WERI-Rb-1 (cell line): ENCODE measurements around the gene RTP2.

ENCODE experiments used
- DNase-seq: peaks from one replicate; pipeline ENCODE4 v3.0.0-alpha.2; 2020
- H3K27ac ChIP-seq: fragments of 250-450 bp; sonication (Bioruptor Pico); 2 replicates; pipeline ENCODE4 v1.5.1; 2020; ENCODE audit warnings: mild to moderate bottlenecking, moderate library complexity
- H3K27me3 ChIP-seq: fragments of 250-450 bp; sonication (Bioruptor Pico); 2 replicates; pipeline ENCODE4 v1.5.1; 2021; ENCODE audit warnings: mild to moderate bottlenecking, low read depth, moderate library complexity; ENCODE audit not compliant: insufficient read depth, severe bottlenecking
- H3K36me3 ChIP-seq: fragments of 250-450 bp; sonication (Bioruptor Pico); 2 replicates; pipeline ENCODE4 v1.5.1; 2020; ENCODE audit warnings: mild to moderate bottlenecking, moderate library complexity
- H3K4me3 ChIP-seq: 2 replicates; pipeline ENCODE4 v1.5.1; 2011; ENCODE audit warnings: low read depth, mild to moderate bottlenecking, control low read depth, low read length
- H3K9me3 ChIP-seq: fragments of 250-450 bp; sonication (Bioruptor Pico); 2 replicates; pipeline ENCODE4 v1.5.1; 2021; ENCODE audit warnings: mild to moderate bottlenecking, moderate library complexity; ENCODE audit not compliant: severe bottlenecking
- TF ChIP-seq, protein P1 (sequence below): IDR thresholded peaks from 2 replicates; pipeline ENCODE4 v1.5.1; 2011; ENCODE audit warnings: low read depth, mild to moderate bottlenecking, control low read depth, inconsistent platforms, low read length

Gene RTP2

DNA sequence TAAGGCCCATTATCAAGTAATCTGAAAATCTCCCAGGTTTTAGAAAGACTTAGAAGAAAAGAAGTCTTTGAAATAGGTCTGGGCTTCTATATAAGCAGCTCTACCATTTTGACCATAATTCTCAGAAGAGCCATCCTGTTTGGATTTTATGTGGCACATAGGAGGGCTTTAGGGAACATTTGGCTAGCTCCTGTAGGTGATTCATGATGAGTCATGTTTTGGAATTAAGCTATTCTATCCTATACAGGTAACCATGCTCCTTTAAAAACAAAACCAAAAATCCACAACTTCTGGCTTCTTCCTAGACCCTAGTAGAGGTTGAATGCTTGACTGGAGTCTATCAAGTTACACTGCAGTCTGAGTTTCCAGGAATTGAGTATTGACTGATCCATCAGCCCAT is 41.1 kb downstream of the RTP2 start:
- no peak for DNase-seq
- no peaks in the 10 kb centered on the region for H3K9me3 ChIP-seq
- TF ChIP-seq, protein P1, sequence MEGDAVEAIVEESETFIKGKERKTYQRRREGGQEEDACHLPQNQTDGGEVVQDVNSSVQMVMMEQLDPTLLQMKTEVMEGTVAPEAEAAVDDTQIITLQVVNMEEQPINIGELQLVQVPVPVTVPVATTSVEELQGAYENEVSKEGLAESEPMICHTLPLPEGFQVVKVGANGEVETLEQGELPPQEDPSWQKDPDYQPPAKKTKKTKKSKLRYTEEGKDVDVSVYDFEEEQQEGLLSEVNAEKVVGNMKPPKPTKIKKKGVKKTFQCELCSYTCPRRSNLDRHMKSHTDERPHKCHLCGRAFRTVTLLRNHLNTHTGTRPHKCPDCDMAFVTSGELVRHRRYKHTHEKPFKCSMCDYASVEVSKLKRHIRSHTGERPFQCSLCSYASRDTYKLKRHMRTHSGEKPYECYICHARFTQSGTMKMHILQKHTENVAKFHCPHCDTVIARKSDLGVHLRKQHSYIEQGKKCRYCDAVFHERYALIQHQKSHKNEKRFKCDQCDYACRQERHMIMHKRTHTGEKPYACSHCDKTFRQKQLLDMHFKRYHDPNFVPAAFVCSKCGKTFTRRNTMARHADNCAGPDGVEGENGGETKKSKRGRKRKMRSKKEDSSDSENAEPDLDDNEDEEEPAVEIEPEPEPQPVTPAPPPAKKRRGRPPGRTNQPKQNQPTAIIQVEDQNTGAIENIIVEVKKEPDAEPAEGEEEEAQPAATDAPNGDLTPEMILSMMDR, result no peak
- H3K27me3 ChIP-seq, result peaks cover 31% of the 10 kb centered on the region
- H3K4me3 ChIP-seq, result no peak overlapping the region
- H3K36me3 ChIP-seq, result no peaks in the 10 kb centered on the region
- no peak overlapping the region for H3K27ac ChIP-seq

DNA sequence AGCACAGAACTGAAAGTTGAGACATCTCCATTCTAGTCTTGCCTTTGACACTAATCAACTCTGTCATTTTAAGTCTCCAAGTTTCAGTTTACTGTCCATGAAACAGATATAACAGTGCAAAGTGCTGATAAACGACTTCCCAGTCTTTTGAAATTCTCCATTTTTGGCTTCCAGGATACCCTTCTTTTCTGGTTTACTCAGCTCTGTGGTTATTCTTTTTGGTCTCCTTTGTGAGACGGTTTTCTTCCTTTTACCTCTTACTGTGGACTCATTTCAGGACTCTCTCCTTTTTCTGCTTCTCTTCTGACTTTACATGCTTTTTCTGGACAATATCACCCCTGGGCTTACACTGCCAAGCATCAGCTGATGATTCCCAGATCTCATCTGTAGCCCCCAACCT is 51.1 kb downstream of the RTP2 start:
- no peak overlapping the region for H3K27ac ChIP-seq
- no peak for DNase-seq
- H3K9me3 ChIP-seq, result peaks cover 2% of the 10 kb centered on the region
- no peaks in the 10 kb centered on the region for H3K36me3 ChIP-seq
- TF ChIP-seq, protein P1, result no peak
- peaks cover 32% of the 10 kb centered on the region for H3K27me3 ChIP-seq
- no peak overlapping the region for H3K4me3 ChIP-seq
